AG10803 (cell line): ENCODE results near the gene KLHL29.

Source experiments
- DNase-seq: peaks from one replicate; pipeline ENCODE4 v3.0.0; 2010; ENCODE audit warnings: low read depth
- H3K4me3 ChIP-seq: 2 replicates; pipeline ENCODE4 v1.5.1; 2011; ENCODE audit warnings: mild to moderate bottlenecking, low read length, control low read depth
- TF ChIP-seq, protein P1 (sequence below): conservative IDR thresholded peaks from 2 replicates; pipeline ENCODE4 v1.5.1; 2011; ENCODE audit warnings: mild to moderate bottlenecking, low read length, control low read depth, inconsistent platforms

Gene KLHL29

DNA sequence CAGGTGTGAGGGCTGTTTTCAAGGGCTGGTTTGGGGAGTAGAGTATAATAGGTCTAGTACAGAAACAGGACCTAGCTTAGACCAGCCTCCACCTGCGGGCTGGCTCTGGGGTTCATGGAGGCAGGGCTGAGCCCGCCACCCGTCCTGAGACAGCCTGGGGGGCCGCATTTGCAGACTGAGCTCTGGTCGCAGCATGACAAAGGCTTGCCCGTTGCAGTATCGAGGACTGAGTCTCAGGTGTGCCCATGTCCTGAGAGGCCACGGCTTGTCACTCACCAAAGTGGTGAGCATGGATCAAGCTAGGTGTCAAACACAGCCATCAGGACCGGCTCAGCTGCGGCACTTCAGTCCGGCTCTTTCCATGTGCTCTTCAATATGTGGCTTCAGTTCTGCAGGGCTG is 144.7 kb downstream of the KLHL29 start:
- no peak overlapping the region for H3K4me3 ChIP-seq
- no peak for DNase-seq
- TF ChIP-seq, protein P1, sequence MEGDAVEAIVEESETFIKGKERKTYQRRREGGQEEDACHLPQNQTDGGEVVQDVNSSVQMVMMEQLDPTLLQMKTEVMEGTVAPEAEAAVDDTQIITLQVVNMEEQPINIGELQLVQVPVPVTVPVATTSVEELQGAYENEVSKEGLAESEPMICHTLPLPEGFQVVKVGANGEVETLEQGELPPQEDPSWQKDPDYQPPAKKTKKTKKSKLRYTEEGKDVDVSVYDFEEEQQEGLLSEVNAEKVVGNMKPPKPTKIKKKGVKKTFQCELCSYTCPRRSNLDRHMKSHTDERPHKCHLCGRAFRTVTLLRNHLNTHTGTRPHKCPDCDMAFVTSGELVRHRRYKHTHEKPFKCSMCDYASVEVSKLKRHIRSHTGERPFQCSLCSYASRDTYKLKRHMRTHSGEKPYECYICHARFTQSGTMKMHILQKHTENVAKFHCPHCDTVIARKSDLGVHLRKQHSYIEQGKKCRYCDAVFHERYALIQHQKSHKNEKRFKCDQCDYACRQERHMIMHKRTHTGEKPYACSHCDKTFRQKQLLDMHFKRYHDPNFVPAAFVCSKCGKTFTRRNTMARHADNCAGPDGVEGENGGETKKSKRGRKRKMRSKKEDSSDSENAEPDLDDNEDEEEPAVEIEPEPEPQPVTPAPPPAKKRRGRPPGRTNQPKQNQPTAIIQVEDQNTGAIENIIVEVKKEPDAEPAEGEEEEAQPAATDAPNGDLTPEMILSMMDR = no peak

DNA sequence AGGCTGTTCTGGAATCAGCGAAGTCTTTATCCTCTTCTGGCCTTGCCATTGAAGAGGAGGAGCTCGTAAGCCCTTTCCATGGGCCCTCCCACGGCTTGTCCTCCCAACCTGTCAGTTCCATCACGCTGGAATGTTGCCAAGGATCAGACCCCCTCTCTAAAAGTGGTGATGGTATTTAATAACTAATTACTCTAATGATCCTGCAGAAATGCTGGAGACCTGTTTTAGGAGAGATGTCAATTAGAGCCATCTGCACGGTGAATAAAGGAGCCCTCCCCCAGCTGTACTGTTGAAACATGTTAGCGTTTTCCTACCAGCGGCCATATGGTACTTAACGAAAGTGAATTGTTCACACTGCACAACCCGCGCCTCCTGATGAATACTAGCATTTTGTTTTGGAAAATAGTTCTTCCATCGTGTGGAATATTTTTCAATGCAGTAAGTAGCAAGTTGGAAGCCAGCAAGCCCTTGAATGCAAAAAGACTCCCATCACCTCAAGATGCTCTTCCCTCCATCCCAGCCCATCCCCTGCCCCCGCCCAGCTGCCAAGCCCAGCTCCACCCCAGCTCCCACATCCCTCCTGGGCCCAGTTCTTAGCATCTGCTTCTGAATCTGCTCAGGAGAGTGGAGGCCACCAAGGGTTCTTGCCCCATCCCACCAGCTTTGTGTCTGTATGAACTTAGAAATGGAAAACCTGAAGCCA is 145.4 kb downstream of the KLHL29 start:
- no peak overlapping the region for H3K4me3 ChIP-seq
- TF ChIP-seq, protein P1 = no peak
- DNase-seq = no peak

- no peak for DNase-seq
- TF ChIP-seq, protein P1 = no peak
These were observed 145.9 kb downstream of the KLHL29 start for GRCh38 chr2:23530909-23531276.

DNA sequence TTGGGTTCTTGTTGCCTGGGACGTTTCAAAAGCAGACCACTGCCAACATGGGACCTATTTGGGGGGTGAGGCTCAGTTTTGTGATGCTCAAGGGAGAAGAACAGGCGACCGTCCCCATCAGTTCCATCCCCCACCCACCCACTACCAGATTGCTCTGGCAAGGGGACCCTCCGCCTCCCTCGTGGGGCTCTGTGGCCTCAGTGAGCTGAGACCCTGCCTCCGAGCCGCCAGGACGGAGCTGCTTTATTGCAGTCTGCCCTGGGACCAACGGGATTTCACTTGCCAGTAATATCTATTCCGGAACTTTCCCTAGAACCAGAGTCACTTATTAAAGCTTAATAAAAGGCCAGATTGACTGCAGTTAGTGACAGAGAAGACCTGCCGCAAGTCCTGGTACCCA is 146.3 kb downstream of the KLHL29 start:
- H3K4me3 ChIP-seq = no peak overlapping the region
- DNase-seq = no peak
- TF ChIP-seq, protein P1 = no peak

More at GRCh38 chr2:23530909-23531276, 145.9 kb downstream of the KLHL29 start:
- no peak overlapping the region for H3K4me3 ChIP-seq

DNA sequence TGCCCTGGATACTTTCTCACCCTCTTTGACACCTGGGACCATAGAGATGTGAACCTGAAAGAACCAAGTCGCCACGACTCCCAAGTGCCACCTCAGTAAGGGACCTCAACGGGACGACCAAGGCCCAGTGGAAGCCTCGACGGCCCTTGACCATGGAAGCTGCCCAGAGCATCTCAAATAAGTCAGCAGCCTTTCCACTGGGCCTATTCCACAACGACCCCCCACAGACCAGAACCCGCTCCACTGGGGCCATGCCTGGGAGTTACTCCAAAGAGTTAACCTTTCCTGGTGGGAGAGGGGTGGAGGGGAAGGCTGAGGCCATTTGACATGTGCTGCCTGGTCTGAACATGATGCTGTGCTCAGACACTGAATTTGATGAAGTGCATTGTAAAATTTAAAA is 146.9 kb downstream of the KLHL29 start:
- no peak overlapping the region for H3K4me3 ChIP-seq
- TF ChIP-seq, protein P1 = no peak
- DNase-seq = no peak

GRCh38 chr2:23532391-23533337 is 147.7 kb downstream of the KLHL29 start:
- DNase-seq = no peak
- H3K4me3 ChIP-seq = no peak overlapping the region
- TF ChIP-seq, protein P1 = no peak
